ENCODE results near the gene F7. TPM values are rescaled to one million over a fixed set of nuclear protein-coding genes. Genes with fewer than 3 reads are reported as not detected.

F7 gene
- total and polyA plus RNA-seq, 2 of the 4 experiments (the other 2 are of a cell fraction) = under 0.01 to 0.07 TPM

GRCh38 chr13:113080361-113080831 lies 25.2 kb upstream of the F7 start:
- Histone ChIP-seq H2BK120ac (ENCODE audit: low read depth, low read length) (no peak overlapping the region), H4K20me1 (ENCODE audit: insufficient read depth, low read length) (no peaks in the 10 kb centered on the region), H3K18ac (ENCODE audit: low read depth, low read length) (no peak overlapping the region), H2AFZ (replicated peaks; ENCODE audit: low read length, poor library complexity) (no peak overlapping the region), H3K27me3 (ENCODE audit: control insufficient read depth, insufficient read depth, low read length) (peaks cover 34% of the 10 kb centered on the region), H3K9me1 (ENCODE audit: insufficient read depth, low read length) (no peaks in the 10 kb centered on the region), H3K79me1 (ENCODE audit: low read depth in 1 of 2, low read length in 2 of 2) (no peaks in the 10 kb centered on the region), H3K14ac (replicated peaks; ENCODE audit: low read depth, low read length) (no peak overlapping the region), H3K36me3 (ENCODE audit: control insufficient read depth, insufficient read depth, low read length) (no peaks in the 10 kb centered on the region), H3K56ac (ENCODE audit: extremely low read depth, insufficient read depth, low read length) (no peak overlapping the region), H3K23ac (ENCODE audit: low read depth, low read length) (no peak overlapping the region), H3K4me1 (ENCODE audit: control insufficient read depth, insufficient read depth, low read length) (no peaks in the 10 kb centered on the region; the same call in 1 of the 2 replicates), H2AK5ac (ENCODE audit: low read depth, low read length) (no peak overlapping the region), H2BK5ac (ENCODE audit: low read depth, low read length, poor library complexity, severe bottlenecking) (no peak overlapping the region), H2BK15ac (ENCODE audit: low read depth, low read length) (no peak overlapping the region), H3K4me3 (ENCODE audit: insufficient read depth, low read depth, low read length) (no peak overlapping the region), H4K91ac (ENCODE audit: insufficient read depth, low read depth, low read length) (no peak overlapping the region), H4K8ac (ENCODE audit: low read depth in 2 of 2, low read length in 2 of 2) (no peak overlapping the region), H3K9me3 (ENCODE audit: control insufficient read depth, insufficient read depth, low read length) (no peaks in the 10 kb centered on the region; the same call in 1 of the 2 replicates), H3K4ac (ENCODE audit: low read depth, low read length) (no peak overlapping the region), H4K5ac (ENCODE audit: low read depth, low read length) (no peak overlapping the region), H3K4me2 (ENCODE audit: low read depth, low read length) (no peak overlapping the region), H2BK20ac (ENCODE audit: low read depth, low read length) (no peak overlapping the region), H3K27ac (ENCODE audit: insufficient read depth, low read length) (no peak overlapping the region), H3K9ac (ENCODE audit: low read depth, low read length) (no peak overlapping the region), H2AK9ac (replicated peaks; ENCODE audit: low read depth, low read length, poor library complexity) (no peak overlapping the region)
- TF ChIP-seq FOS (IDR thresholded peaks at IDR 0.05; ENCODE audit: low read depth, low read length) (no peak), NFE2L2 (IDR thresholded peaks at IDR 0.05; ENCODE audit: low read depth, low read length) (no peak), RAD21 (IDR thresholded peaks at IDR 0.05; ENCODE audit: low read length) (no peak), MAZ (IDR thresholded peaks at IDR 0.05; ENCODE audit: borderline replicate concordance, low read depth, low read length) (no peak), MXI1 (IDR thresholded peaks at IDR 0.05; ENCODE audit: borderline replicate concordance, low read depth, low read length) (no peak), SMC3 (IDR thresholded peaks at IDR 0.05; ENCODE audit: low read depth, low read length) (no peak), CEBPB (IDR thresholded peaks at IDR 0.05; ENCODE audit: low read depth, low read length) (no peak), CHD1 (IDR thresholded peaks at IDR 0.05; ENCODE audit: low read depth, low read length) (no peak), POLR2A (IDR thresholded peaks at IDR 0.05; ENCODE audit: low read depth, low read length) (no peak), MAFK (IDR thresholded peaks at IDR 0.05; ENCODE audit: low read depth, low read length) (no peak), USF2 (IDR thresholded peaks at IDR 0.05; ENCODE audit: low read depth, low read length) (no peak), CTCF (conservative IDR thresholded peaks at IDR 0.05; ENCODE audit: low read depth, low read length) (no peak), BHLHE40 (IDR thresholded peaks at IDR 0.05; ENCODE audit: low read depth, low read length) (no peak), ELK1 (IDR thresholded peaks at IDR 0.05; ENCODE audit: borderline replicate concordance, low read depth, low read length) (no peak), RFX5 (IDR thresholded peaks at IDR 0.05; ENCODE audit: low read depth, low read length) (no peak), RCOR1 (IDR thresholded peaks at IDR 0.05; ENCODE audit: insufficient replicate concordance, low read length) (no peak)
- no peak for ATAC-seq (ENCODE audit: low read depth)
- WGBS, 2 experiments (ENCODE audit: extremely low coverage in 2 of 2, insufficient read length in 1 of 2) = 100% methylated on average over 1 of the region's 18 CpGs; no CpG with 5 or more reads in 1 of the 2 experiments
- intact Hi-C loops (cut with micrococcal nuclease) (no loop called here), in situ Hi-C loops (cut with MboI; ENCODE audit: low sequenced_read_pairs) (no loop called here), dilution Hi-C loops (cut with HindIII; ENCODE audit: low sequenced_read_pairs, unreplicated experiment) (no loop called here)
- BruUV-seq (replicated peaks) = no TSS peak
- ChIA-PET CTCF (no interaction called here), POLR2A (ENCODE audit: unreplicated experiment) (no interaction called here)
- DNase-seq = no peak
